Inflammatory macrophage treated with lipopolysaccharide for 1 hour (primary cell): ENCODE data around the gene NCOA1.
"Not testable (repeated sequence)": the region's sequence is repeated elsewhere in the genome, so short reads cannot be mapped to it uniquely, and the experiment has no call there.

Experiments
- DNase-seq, 2 donors: peaks; one replicate each; pipeline ENCODE4 v3.0.0-alpha.2; 2020 to 2022

Gene NCOA1

DNA sequence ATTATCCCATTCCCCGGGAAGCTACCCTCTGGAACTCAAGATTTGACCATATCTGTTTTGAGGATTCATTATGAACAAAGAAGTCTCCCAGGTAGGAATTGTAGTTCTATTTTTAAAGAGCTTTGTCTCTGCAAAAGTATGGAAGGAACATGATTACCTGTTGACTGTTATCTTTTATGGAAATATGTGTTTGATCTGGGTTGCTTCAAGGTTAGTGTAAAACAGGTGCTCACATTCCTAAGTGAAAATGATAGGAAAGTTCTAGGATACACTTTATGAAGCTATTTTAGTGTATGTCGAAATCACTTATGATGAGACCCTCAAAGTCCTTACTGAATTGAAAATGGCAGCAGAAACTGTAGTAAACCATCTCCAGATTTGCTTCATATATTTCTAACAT, 153.0 kb downstream of the NCOA1 start:
- DNase-seq: no peak

DNA sequence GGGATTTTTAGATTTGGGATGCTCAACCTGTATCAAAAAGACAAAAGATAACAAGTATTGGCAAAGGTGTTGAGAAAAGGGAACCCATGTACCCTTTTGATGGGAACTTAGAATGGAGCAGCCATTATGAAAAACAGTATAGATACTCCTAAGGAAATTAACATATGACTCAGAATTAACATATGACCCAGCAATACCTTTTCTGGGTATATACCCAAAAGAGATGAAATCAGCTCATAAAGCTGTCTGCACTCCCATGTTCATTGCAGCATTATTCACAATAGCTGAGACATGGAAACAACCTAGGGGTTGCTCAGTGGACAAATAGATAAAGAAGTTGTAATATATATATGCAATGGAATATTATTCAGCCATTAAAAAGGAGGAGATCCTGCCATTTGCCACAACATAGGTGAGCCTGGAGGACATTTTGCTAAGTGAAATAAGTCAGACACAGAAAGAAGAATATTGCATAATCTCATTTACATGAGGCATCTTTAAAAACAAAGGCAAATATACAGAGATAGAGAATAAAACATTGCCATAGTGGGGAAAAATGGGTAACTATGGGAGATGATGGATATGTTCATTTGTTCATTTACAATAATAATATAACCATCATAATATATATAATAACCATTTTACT, 160.1 kb downstream of the NCOA1 start:
- no peak for DNase-seq

DNA sequence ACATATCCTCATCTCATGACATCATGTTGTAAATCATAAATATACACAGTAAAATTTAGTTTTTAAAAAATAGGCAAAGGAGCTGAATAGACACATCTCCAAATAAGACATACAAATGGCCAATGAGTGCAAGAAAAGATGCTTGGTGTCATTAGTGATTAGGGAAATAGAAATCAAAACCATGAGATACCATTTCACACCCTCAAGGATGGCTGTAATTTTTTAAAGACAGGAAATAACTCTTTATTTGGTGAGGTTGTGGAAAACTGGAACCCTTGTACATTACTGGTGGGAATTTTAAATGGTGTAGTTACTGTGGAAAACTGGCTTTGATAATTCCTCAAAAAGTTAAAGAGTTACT, 160.6 kb downstream of the NCOA1 start:
- no peak for DNase-seq

DNA sequence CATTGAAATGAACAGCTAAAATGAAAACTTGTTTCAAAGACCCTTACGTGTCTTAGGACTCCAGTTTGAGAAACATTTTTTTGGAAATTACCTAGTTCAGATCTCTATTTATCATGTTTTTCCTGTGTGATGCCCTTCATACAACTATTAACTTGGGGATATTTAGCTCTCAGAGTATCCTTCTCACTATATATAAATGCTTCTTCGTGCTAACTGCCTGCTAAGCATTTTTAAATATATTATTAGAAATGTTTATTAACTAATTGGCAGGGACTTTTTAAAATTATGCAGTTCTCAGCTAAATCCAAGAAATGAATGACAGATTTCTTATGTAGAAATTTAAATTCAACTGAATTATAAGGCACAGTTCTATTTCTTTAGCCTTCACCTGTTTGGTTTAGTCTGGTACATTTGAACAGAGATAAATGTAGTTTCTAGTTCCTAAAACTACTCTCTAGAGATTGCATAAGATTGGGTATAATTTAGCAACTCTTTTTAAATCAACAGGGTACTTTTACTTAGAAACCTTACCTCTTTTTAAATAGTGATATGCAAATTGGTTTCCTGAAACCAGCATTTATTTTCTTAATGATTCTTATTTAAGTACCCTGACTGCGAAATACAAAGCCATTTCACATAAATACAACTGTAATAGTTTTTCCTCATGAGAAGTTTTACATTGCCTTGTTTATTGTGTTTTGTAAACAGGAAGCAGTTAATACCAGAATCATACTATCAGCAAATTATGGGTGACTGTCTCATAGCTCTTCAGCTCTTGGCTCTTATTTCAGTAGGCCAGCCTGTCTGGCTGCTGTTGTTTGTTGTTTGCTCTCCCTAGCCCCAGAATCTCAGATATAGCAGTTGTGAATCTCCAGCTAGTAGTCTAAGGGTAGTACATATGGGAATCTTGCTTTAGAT, 161.5 kb downstream of the NCOA1 start:
- DNase-seq: peak; percentile 52 to 76

DNA sequence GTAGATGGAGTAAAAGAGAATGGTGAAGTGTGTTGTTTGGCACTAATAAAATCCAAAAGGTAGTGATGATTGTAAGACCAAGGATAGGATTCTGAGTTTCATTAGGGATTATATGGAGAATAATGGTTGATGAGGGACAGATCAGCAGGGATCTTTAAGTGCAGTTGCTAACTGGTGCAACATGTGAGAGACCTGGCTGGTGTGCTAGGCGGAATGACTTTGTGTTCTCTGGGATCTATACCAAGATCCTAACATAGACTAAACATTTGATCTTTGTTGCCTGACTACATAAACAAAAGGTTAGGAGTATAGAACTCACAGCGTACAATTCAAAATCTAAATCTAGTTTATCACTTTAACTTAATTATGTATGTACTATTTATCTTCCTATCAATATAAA, 166.8 kb downstream of the NCOA1 start:
- DNase-seq: no peak

DNA sequence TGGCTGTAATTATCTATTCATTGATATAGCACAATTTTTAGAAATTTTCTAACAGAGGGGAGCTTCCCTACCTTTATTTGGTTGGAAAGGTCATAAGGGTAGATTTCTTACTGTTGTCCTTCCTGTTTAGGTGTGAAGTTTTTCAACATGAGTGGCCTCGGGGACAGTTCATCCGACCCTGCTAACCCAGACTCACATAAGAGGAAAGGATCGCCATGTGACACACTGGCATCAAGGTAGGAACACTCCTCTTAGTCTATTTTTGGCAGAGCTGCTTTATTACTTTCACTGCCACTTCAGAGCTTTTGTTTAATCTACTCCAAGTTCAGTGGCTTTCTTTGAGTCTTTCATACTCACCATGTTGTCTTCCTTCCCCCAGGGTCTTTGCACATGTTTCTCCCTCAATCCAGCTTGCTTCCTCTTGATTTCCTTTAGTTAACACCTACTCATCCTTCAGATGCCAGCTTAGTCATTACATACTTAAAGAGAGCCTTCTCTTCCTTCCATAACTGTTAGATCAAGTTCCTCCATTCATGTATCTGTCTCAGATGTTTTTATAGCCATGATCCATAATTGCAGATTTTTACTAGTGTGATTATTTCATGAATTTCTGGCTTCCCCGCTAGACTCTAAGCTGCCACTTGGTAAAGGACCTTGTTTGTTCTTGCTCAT, 167.6 kb downstream of the NCOA1 start:
- no peak for DNase-seq

DNA sequence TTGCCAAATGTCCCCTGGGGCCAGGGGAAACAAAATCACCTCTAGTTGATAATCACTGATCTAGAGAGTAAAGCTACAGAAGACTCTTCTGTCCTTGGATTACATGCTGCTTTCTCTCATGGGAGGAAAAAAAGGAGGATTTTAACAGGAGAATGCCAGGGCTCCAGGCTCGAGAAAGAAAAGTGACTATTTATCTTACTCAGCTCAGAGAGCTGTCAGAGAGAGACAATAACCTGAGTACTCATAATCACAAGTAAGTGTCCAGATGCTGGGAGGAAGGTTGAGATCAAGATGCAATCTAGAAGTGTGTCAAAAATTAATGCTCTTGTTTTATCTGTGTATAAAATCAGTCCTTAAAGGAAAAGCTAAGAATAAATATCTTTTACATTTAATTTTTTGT, 168.8 kb downstream of the NCOA1 start:
- no peak for DNase-seq

DNA sequence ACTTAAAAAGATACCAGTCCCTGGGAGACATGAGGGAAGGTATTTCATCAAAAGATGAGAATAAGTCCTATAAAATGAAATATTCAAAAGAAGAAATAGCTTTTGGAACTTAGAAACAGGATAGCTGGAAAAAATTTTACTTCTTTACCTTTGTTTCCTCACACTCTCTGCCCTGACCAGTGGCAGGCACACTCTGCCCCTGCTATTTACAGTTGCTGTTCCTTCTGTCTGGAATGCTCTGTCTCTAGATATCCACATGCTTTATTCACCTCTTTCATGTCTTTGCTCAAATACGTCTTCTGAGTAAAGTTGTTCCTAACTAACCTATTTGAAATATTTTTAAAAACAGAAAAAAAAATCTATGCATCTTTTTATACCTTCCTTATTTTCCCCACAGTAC, 176.5 kb downstream of the NCOA1 start:
- DNase-seq: no peak

DNA sequence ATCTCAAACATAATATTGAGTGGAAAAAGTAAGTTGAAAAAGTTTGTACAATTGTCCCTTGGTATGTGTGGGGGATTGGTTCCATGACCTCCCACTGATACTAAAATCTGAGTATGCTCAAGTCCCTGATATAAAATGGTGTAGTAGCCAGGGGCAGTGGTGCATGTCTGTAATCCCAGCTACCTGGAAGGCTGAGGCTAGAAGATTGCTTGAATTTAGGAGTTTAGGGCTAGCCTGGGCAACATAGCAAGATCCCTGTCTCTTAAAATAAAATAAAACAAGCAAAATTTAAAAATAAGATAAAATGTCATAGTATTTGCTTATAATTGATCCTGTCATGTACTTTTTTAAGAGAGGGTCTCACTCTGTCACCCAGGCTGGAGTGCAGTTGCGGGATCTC, 180.2 kb downstream of the NCOA1 start:
- DNase-seq: no peak

DNA sequence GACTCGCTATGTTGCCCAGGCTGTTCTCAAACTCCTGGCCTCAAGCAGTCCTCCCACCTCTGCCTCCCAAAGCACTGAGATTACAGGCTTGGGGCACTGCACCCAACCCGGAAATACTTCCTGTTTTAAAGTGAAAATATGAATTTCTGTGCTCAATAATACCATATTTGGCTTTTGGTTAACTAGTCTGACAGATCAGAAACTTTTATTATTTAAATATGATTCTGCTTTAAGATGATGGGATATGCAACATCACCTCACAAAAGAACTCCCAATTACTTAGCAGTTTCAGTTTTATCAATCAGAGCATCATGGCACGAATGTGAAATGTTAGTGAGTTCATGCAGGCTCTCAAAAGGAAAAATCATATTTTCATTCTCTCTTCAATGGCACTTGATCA, 181.5 kb downstream of the NCOA1 start:
- DNase-seq: no peak

DNA sequence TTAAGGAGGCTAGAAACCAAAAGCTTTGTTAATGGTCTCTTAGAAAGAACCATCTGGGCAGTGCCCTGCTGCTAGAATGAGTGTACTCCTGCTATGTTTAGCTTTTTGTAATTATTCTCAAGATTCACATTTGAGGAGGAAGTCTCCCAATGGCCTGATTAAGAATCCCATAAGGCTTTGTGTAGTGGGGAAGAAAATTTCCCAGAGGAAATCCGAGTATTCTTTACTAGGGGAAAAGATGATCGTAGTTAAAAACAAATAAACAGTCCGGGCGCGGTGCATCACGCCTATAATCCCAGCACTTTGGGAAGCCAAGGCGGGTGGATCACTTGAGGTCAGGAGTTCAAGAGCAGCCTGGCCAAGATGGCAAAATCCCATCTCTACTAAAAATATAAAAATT, 184.3 kb downstream of the NCOA1 start:
- no peak for DNase-seq

DNA sequence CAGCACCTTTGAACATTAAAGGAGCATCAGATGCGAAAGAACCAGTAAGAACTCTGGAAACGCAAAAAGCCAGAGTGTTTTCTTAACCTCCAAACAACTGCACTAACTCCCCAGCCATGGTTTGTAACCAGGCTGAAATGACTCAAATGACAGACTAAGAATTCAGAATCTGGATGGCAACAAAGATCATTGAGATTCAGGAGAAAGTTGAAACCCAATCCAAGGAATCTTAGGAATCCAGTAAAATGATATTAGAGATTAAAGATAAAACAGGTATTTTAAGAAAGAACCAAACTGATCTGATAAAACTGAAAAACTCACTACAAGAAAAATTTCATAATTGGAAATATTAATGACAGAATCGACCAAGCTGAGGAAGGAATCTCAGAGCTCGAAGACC, 185.4 kb downstream of the NCOA1 start:
- DNase-seq: no peak

DNA sequence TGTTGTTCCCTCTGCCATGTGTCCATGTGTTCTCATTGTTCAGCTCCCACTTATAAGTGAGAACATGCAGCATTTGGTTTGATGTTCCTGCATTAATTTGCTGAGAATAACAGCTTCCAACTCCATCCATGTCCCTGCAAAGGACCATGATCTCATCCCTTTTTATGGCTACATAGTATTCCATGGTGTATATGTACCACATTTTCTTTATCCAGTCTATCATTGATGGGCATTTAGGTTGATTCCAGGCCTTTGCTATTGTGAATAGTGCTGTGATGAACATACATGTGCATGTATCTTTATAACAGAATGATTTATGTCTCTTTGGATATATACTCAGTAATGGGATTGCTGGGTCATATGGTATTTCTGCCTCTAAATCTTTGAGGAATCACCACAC, 187.0 kb downstream of the NCOA1 start:
- not testable (repeated sequence) for DNase-seq

DNA sequence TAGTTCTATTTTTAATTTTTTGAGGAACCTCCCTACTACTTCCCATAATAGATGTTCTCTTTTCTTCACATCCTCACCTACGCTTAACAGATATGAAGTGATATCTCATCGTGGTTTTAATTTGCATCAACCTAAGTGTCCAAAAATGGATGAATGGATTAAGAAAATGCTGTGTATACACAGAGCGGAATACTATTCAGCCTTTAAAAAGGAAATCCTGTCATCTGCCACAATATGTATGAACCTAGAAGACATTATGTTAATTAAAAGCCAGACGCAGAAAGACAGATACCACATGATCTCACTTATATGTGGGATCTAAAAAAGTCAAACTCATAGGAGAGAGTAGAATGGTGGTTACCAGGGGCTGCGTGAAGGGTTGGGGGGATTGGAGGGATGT, 189.1 kb downstream of the NCOA1 start:
- peak in 1 of 2 donors; percentile 10 for DNase-seq

DNA sequence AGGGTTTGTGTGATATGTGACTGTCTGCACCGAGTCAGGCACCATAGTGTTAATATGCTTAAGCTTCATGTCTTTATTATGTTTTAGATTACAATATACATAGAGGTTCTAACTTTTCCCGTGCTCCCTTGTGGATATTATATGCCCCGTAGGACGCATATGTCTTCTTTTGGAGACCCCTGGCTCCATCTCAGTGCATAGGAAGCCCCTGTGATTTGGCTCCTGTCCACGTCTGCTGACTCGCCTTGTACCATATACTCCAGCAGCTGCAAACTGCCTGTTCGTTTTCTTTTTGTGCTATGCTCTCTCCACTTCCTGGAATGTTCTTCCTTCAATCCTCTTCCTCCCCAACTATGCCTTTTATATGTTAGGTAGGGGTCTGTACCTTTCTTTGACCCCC, 191.2 kb downstream of the NCOA1 start:
- no peak for DNase-seq

DNA sequence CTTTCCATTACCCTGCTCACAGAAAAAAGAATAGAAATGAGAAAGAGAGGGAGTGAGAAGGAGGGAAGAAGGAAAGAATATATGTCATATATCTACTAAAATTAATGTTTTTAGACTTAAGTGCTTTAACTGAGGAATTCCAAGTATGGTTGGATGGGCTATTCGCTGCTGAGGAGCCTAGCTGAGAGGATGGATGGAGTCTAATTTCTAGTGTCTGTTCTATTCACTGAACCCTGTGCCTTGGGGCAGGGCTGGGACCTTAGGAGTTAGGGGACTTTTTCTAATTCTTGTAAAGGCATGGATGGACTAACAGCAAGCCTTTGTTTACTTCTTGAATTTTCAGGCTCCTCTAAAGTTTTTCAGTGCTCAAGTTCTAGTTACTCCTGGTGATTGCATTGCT, 192.4 kb downstream of the NCOA1 start:
- no peak for DNase-seq

DNA sequence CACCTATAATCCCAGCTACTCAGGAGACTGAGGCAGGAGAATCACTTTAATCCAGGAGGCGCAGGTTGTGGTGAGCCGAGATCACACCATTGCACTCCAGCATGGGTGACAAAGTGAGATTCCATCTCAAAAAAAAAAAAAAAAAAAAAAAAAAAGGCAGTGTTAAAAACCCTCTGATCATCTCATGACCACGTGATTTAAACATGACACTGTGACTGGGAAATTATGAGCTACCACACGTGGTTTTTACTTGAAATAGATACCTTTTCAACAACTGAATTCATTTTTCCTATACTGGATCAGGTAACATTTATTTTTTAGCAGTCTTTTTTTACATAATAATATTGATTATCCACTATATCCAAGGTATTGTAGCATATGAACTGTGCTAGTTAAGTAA, 199.5 kb downstream of the NCOA1 start:
- no peak for DNase-seq

DNA sequence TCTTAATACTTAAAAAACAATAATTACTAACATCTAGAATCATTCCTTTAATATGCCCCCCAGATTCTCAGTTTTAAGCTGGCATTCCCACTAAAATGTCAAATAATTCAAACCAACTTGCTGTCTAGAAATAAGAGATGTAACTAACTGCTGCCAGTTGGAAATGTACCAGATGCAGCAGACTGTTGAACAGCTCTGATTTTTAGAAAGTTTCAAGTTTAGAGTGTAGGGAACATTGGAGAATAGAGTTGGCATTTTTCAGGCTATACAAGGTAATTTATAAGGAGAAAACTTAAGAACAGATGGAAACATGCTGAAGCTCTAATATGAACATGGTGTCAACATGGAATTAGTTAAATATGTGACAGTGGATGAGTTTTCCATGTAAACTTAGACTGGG, 200.8 kb downstream of the NCOA1 start:
- DNase-seq: no peak

DNA sequence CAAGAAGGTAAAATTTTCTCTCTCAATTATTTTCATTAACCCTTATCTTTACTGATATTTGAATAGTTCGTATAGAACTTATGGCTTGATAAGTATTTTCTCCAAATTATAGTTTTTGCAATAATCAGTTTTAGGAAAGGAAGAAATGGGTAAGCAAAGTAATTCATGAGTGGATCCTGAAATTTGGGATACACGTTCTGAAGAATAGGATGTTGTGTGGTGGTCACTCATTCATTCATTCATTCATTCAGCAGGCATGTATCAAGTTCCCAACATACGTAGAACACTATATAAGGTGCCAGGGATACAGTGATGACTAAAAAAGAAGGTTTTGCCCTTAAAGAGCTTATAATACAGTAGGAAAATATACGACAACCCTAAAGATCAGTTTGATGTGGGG, 206.7 kb downstream of the NCOA1 start:
- DNase-seq: no peak

DNA sequence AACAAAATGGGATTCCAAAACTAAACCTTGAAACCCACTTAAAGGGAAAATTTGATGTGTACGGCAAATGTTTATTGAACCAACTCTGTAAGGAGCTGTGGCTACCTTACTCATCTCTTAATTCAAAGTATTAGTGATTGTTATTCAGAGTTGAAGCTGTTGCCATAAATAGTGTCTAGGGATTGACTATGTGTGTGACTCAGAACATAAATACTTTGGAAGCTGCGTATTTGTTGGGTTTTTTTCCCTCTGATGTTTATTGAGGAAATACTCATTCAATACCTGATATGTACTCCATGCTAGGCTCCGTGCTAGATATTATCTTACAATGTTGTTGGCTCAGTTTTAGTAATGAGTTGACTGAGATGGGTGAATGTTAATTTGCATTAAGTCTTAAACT, 211.7 kb downstream of the NCOA1 start:
- DNase-seq: no peak

DNA sequence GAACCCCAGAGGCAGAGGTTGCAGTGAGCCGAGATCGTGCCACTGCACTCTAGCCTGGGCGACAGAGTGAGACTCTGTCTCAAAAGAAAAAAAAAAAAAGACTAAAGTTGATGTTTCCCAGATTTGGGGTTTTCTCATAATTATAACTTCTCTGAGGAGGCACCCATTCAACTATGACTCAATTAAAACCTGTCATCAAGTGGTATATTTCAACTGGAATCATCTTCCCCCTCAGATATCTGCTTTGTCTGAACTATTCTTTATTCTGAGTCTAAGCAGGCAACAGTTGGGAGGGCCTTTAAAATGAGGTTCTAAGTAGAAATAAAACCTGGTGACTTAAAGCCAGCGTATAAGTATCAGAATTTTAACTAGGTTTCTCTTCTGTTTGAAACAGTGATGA, 213.6 kb downstream of the NCOA1 start:
- DNase-seq: no peak

DNA sequence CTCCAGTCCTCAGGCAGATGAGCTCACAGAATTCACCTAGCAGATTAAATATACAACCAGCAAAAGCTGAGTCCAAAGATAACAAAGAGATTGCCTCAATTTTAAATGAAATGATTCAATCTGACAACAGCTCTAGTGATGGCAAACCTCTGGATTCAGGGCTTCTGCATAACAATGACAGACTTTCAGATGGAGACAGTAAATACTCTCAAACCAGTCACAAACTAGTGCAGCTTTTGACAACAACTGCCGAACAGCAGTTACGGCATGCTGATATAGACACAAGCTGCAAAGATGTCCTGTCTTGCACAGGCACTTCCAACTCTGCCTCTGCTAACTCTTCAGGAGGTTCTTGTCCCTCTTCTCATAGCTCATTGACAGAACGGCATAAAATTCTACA, 216.1 kb downstream of the NCOA1 start:
- DNase-seq: no peak

DNA sequence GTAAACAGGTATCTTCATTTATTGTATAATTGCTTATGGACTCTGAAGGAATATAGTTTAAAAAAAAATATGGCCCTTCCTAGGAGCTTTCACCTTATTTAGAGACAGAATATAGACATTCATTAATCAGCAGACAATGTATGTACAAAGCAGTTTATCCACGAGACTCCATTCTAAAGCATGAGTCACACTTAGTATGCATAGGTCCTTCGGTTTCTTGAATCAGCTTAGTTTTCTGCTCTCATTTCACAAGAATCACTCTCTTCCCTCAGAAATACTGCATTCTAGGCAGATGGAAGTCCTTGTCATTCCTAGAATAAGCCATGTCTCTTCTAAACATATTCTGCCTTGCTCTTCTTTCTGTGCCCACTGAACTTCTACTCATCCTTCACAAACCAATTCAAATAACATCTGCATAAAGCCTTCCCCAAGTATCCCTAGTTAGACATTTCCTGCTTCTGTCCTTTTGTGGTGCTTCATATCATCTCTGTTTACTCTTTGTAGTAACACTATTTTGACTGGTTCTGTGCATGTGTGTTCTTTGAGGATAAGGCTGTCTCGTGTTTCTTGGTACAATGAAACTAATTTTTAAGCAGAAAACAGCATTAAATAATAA, 217.6 kb downstream of the NCOA1 start:
- DNase-seq: no peak

DNA sequence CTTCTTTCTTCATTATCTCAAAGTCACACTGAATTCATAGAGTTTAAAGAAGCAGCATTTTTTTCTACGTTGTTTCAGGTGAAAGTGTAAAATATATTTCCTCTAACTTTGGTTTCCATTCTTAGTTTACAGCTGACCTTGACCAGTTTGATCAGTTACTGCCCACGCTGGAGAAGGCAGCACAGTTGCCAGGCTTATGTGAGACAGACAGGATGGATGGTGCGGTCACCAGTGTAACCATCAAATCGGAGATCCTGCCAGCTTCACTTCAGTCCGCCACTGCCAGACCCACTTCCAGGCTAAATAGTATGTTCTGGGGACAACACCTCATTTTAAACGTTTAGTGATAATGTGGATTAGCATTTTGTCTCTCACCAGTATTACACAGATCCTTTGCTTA, 219.8 kb downstream of the NCOA1 start:
- DNase-seq: no peak
